HL-60 (cell line): ENCODE results near the gene VCAN.

ENCODE experiments used
- DNase-seq, 2 experiments: peaks; one replicate each; pipeline ENCODE4 v3.0.0-alpha.2; 2010 to 2020; ENCODE audit warnings: low read depth in 1 of 2, low spot score in 1 of 2
- H3K27ac ChIP-seq: fragments of 250-450 bp; sonication (Bioruptor Pico); replicated peaks from 2 replicates; pipeline ENCODE4 v1.5.1; 2020; ENCODE audit warnings: mild to moderate bottlenecking, moderate library complexity
- H3K27me3 ChIP-seq: fragments of 250-450 bp; sonication (Bioruptor Pico); 2 replicates; pipeline ENCODE4 v1.5.1; 2021; ENCODE audit warnings: mild to moderate bottlenecking, moderate library complexity; ENCODE audit not compliant: insufficient read depth, poor library complexity, severe bottlenecking
- H3K4me3 ChIP-seq: replicated peaks from 2 replicates; pipeline ENCODE4 v1.5.1; 2011; ENCODE audit warnings: mild to moderate bottlenecking, control low read depth, low read length; ENCODE audit not compliant: insufficient read depth
- GABPA ChIP-seq: IDR thresholded peaks from 2 replicates; pipeline ENCODE4 v1.6.1; 2012; ENCODE audit warnings: low read depth
- POLR2AphosphoS5 ChIP-seq: IDR thresholded peaks from 2 replicates; pipeline ENCODE4 v1.6.1; 2012; ENCODE audit warnings: low read depth
- REST ChIP-seq: IDR thresholded peaks from 2 replicates; pipeline ENCODE4 v1.6.1; 2012; ENCODE audit warnings: low read depth; ENCODE audit not compliant: insufficient replicate concordance
- SPI1 ChIP-seq: IDR thresholded peaks from 2 replicates; pipeline ENCODE4 v1.6.1; 2012; ENCODE audit warnings: low read depth, mild to moderate bottlenecking, borderline replicate concordance
- TF ChIP-seq, protein P1 (sequence below): IDR thresholded peaks from one replicate; pipeline ENCODE4 v1.5.1; 2011; ENCODE audit warnings: low read length, control low read depth, inconsistent platforms; ENCODE audit not compliant: insufficient read depth

The VCAN gene

DNA sequence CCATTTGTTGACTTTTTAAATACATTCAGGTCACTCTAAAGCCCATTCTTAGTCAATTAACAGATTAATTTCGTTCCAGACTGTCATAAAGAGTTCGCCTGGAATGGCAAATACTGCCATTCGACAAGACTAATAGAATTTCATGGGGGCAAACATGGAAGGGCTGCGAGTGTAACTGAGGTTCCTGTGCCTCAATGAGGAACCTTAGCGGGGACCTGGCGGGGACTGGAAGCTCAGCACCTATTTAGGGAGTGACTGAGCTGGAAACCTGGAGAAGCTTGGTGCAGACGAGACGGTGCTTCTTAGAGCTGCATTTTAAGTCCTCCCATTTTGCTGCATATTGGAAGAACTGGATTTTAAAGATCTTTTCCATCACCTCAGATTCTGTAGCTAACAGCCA is 3.4 kb downstream of the VCAN start:
- TF ChIP-seq, protein P1, sequence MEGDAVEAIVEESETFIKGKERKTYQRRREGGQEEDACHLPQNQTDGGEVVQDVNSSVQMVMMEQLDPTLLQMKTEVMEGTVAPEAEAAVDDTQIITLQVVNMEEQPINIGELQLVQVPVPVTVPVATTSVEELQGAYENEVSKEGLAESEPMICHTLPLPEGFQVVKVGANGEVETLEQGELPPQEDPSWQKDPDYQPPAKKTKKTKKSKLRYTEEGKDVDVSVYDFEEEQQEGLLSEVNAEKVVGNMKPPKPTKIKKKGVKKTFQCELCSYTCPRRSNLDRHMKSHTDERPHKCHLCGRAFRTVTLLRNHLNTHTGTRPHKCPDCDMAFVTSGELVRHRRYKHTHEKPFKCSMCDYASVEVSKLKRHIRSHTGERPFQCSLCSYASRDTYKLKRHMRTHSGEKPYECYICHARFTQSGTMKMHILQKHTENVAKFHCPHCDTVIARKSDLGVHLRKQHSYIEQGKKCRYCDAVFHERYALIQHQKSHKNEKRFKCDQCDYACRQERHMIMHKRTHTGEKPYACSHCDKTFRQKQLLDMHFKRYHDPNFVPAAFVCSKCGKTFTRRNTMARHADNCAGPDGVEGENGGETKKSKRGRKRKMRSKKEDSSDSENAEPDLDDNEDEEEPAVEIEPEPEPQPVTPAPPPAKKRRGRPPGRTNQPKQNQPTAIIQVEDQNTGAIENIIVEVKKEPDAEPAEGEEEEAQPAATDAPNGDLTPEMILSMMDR: no peak
- no peak for TF ChIP-seq REST
- TF ChIP-seq GABPA: no peak
- TF ChIP-seq SPI1: no peak
- no peak for TF ChIP-seq POLR2AphosphoS5
- H3K27me3 ChIP-seq: peaks cover 13% of the 10 kb centered on the region
- no peak overlapping the region for H3K27ac ChIP-seq
- DNase-seq: no peak
- peak overlapping the region; percentile 50; the same call in 1 of the 2 replicates for H3K4me3 ChIP-seq

DNA sequence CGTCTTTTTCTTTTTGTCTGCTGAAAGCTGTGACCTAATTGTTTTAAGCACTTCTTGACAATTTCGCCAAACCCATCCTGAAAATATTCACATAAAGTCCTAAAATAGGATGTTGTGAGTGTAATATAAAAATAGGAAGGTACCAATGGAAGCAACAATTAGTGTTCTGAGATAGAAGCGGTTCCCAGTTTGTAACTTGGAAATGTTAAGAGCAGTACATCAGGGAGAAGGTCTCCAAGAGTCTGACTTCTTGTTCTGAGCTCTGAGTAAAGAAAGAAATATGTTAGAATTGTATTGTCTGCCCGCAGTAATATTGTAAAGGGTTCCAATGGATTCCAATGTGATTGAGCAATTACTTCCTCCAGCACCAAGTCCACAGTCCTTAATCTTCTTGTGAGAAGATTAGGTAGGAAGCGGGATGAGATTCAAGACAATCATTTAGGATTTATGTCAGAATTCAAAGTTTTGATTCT is 3.9 kb downstream of the VCAN start:
- Histone ChIP-seq H3K27me3 (peaks cover 13% of the 10 kb centered on the region), H3K4me3 (no peak overlapping the region), H3K27ac (no peak overlapping the region)
- DNase-seq: no peak
- no peak for TF ChIP-seq GABPA
- no peak for TF ChIP-seq REST
- TF ChIP-seq, protein P1: no peak
- no peak for TF ChIP-seq POLR2AphosphoS5
- TF ChIP-seq SPI1: no peak

DNA sequence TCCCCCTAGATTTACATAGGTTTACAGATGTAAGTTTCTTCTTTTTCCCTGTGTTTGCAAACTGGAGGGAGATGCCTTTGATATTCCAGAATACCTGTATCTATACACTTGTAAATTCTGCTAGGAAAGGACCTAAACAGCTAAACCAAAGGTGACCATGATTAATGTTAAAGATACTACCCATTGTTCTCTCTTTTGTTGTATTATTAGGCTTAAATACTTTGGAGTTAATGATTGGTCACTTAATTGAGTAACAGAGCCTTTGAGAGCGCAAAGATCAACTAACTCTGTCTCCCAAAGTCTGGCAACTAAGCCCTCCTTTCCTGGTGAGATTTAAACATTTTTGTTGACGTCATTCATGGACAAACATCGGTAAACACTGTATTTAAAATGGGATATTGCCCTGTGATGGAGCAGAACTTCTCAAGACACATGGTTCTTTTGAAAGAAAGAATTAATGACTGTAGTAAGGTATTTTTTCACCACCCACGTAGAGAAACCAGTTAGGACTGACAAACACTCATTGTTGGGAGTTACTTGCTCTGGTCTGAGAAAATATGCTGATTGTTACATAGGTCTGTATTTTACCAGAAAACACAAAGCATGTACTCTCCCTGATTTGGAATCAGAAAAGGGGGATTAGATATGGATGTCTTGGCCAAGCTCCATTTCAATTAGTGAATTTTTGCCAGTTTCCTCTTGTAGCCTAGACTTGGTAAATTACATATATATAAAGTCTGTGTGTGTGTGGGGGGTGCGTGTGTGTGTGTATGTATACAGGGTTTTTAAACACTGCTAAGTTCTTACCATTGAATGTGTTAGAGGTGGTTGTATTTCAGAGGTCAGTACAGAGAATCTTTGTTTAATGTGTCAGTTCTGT is 4.6 kb downstream of the VCAN start:
- no peak for DNase-seq
- H3K27ac ChIP-seq: no peak overlapping the region
- H3K27me3 ChIP-seq: peaks cover 13% of the 10 kb centered on the region
- TF ChIP-seq POLR2AphosphoS5 (no peak), GABPA (no peak), SPI1 (no peak), REST (no peak)
- TF ChIP-seq, protein P1: no peak
- no peak overlapping the region for H3K4me3 ChIP-seq
